ENCODE results near the gene ZFPM1.
A peak's percentile ranks its signal among the peaks of the same experiment; 100 is the strongest.

The ZFPM1 gene

GRCh38 chr16:88569985-88570690, 117.1 kb downstream of the ZFPM1 start, which contains the start of gene ZC3H18:
Gene ZC3H18 (plus strand): TSS chr16:88570403. CDS start chr16:88577124, 6,721 bp downstream.
- Histone ChIP-seq H3K4me3 (IDR thresholded peaks at IDR 0.05; ENCODE audit: insufficient read depth, low read depth, low read length) (no peak within 1 kb of the TSS), H4K20me1 (ENCODE audit: insufficient read depth) (no peaks in the 10 kb centered on the region), H3K4me1 (ENCODE audit: low read depth, poor library complexity, severe bottlenecking) (peaks cover 12% of the 10 kb centered on the region), H3K36me3 (ENCODE audit: insufficient read depth) (peaks cover 3% of the 10 kb centered on the region; the same call in 1 of the 2 replicates), H2AFZ (ENCODE audit: low read depth) (peak within 1 kb of the TSS; percentile 96), H3K27me3 (ENCODE audit: insufficient read depth, low read depth) (peaks cover 7% of the 10 kb centered on the region; the same call in 1 of the 2 replicates), H3K4me2 (peak within 1 kb of the TSS; percentile 80), H3K27ac (peak within 1 kb of the TSS; percentile 24; the same call in 1 of the 2 replicates), H3K79me2 (ENCODE audit: insufficient read depth, low read depth) (peaks cover 38% of the 10 kb centered on the region), H3K9ac (peak within 1 kb of the TSS; percentile 57; the same call in 1 of the 2 replicates)
- no peak for TF ChIP-seq CTCF (conservative IDR thresholded peaks at IDR 0.05; ENCODE audit: low read depth, low read length)

DNA sequence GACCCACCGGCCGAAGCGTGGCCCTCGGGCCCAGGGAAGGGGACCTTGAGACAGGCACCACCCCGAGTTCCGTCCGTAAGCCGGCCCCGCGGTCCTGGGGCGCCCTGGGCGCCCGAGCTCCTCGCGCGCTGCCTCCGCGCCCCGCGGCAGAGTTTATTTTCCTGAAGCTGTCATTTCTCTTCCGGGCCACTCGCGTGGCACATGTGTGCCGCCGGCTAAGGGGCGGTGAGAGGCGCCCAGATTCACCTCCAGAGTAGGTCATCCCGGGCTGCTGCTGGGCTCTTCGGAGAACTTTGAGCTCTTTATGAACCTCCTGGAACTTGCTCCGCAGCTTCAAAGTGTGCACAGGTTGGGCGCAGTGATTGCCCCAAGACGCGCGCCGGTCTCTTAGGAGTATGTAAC, 117.6 kb downstream of the ZFPM1 start:
- no peak for TF ChIP-seq CTCF (conservative IDR thresholded peaks at IDR 0.05; ENCODE audit: low read depth, low read length)
- H2AFZ ChIP-seq (ENCODE audit: low read depth) = peak overlapping the region; percentile 54; the same call in 1 of the 2 replicates
- H4K20me1 ChIP-seq (ENCODE audit: insufficient read depth) = no peaks in the 10 kb centered on the region
- H3K27ac ChIP-seq = peak overlapping the region; percentile 24; the same call in 1 of the 2 replicates
- peak overlapping the region; percentile 57; the same call in 1 of the 2 replicates for H3K9ac ChIP-seq
- peaks cover 12% of the 10 kb centered on the region for H3K4me1 ChIP-seq (ENCODE audit: low read depth, poor library complexity, severe bottlenecking)
- peaks cover 3% of the 10 kb centered on the region; the same call in 1 of the 2 replicates for H3K36me3 ChIP-seq (ENCODE audit: insufficient read depth)
- H3K4me2 ChIP-seq = peak overlapping the region; percentile 75
- H3K27me3 ChIP-seq (ENCODE audit: insufficient read depth, low read depth) = peaks cover 3% of the 10 kb centered on the region; the same call in 1 of the 2 replicates
- peaks cover 43% of the 10 kb centered on the region for H3K79me2 ChIP-seq (ENCODE audit: insufficient read depth, low read depth)
- no peak overlapping the region for H3K4me3 ChIP-seq (IDR thresholded peaks at IDR 0.05; ENCODE audit: insufficient read depth, low read depth, low read length)

- no peak overlapping the region for H3K4me2 ChIP-seq
- no peak overlapping the region for H3K4me3 ChIP-seq (IDR thresholded peaks at IDR 0.05; ENCODE audit: insufficient read depth, low read depth, low read length)
- H3K4me1 ChIP-seq (ENCODE audit: low read depth, poor library complexity, severe bottlenecking) = peaks cover 12% of the 10 kb centered on the region
- no peak overlapping the region for H3K27ac ChIP-seq
- no peaks in the 10 kb centered on the region for H4K20me1 ChIP-seq (ENCODE audit: insufficient read depth)
- H3K36me3 ChIP-seq (ENCODE audit: insufficient read depth) = peaks cover 5% of the 10 kb centered on the region; the same call in 1 of the 2 replicates
- no peak overlapping the region for H2AFZ ChIP-seq (ENCODE audit: low read depth)
- no peaks in the 10 kb centered on the region for H3K27me3 ChIP-seq (ENCODE audit: insufficient read depth, low read depth)
- peaks cover 68% of the 10 kb centered on the region for H3K79me2 ChIP-seq (ENCODE audit: insufficient read depth, low read depth)
- TF ChIP-seq CTCF (conservative IDR thresholded peaks at IDR 0.05; ENCODE audit: low read depth, low read length) = no peak
- no peak overlapping the region for H3K9ac ChIP-seq
Observed at GRCh38 chr16:88575251-88575650, 122.2 kb downstream of the ZFPM1 start.

DNA sequence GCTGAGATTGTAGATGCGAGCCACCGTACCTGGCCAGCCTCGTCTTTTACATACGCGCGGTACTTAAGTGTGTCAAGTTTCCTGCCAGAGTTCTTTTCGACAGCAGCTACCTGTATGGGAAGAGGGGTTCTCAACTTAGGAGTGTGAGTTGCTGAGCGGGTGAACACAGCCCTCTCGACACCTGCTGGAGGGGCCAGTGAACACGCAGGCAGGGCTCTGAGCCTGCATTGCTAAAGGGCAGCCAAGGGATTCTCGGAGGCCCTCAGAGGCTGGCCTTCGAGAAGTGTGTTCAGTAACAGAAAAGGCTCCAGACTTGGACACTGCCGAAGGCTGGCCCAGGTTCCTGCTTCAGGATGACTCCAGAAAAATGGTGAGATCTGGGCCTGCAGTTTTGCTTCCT, 123.2 kb downstream of the ZFPM1 start:
- Histone ChIP-seq H3K79me2 (ENCODE audit: insufficient read depth, low read depth) (peaks cover 60% of the 10 kb centered on the region), H3K4me1 (ENCODE audit: low read depth, poor library complexity, severe bottlenecking) (peaks cover 9% of the 10 kb centered on the region), H3K4me2 (no peak overlapping the region), H3K36me3 (ENCODE audit: insufficient read depth) (peaks cover 5% of the 10 kb centered on the region; the same call in 1 of the 2 replicates), H4K20me1 (ENCODE audit: insufficient read depth) (no peaks in the 10 kb centered on the region), H3K27ac (no peak overlapping the region), H3K27me3 (ENCODE audit: insufficient read depth, low read depth) (no peaks in the 10 kb centered on the region), H2AFZ (ENCODE audit: low read depth) (no peak overlapping the region), H3K4me3 (IDR thresholded peaks at IDR 0.05; ENCODE audit: insufficient read depth, low read depth, low read length) (no peak overlapping the region), H3K9ac (no peak overlapping the region)
- TF ChIP-seq CTCF (conservative IDR thresholded peaks at IDR 0.05; ENCODE audit: low read depth, low read length) = no peak
